K562 (cell line): ENCODE measurements around the gene NOD1. TPM values are rescaled to one million over a fixed set of nuclear protein-coding genes. Genes with fewer than 3 reads are reported as not detected.

Source experiments
- ATF1 ChIP-seq, 2 experiments: fragments of 450-650 bp in 1 of 2; IDR thresholded peaks; 2 replicates each; pipeline ENCODE4 v1.6.1; 2016; ENCODE audit warnings: missing compliant biosample characterization in 1 of 2, missing genetic modification characterization in 1 of 2
- BRF1 ChIP-seq: IDR thresholded peaks from 3 replicates; pipeline ENCODE4 v1.6.1; 2011; ENCODE audit warnings: borderline replicate concordance, mild to moderate bottlenecking; ENCODE audit not compliant: insufficient read length; ENCODE audit errors: extremely low read depth
- CEBPZ ChIP-seq: fragments of 150-350 bp; IDR thresholded peaks from 2 replicates; pipeline ENCODE4 v1.6.1; 2014; ENCODE audit warnings: low read depth, mild to moderate bottlenecking, low read length, borderline replicate concordance
- ELF2 ChIP-seq: fragments of 250-450 bp; sonication (Bioruptor Pico); IDR thresholded peaks from 2 replicates; pipeline ENCODE4 v1.5.0; 2021; ENCODE audit warnings: mild to moderate bottlenecking
- EP300 ChIP-seq: IDR thresholded peaks from 2 replicates; pipeline ENCODE4 v1.6.1; 2012; ENCODE audit warnings: low read length, improper control_type of control experiment
- ETV1 ChIP-seq: fragments of 450-650 bp; conservative IDR thresholded peaks from 2 replicates; pipeline ENCODE4 v1.6.1; 2016; ENCODE audit warnings: missing genetic modification characterization, control low read depth, low read depth, missing compliant biosample characterization
- MLX ChIP-seq, 2 experiments: fragments of 450-650 bp in 1 of 2; sonication (generic) in 1 of 2; formaldehyde crosslinking; conservative IDR thresholded peaks; 2 replicates each; pipeline versions ENCODE4 v1.4.0 to v1.8.1; 2020 to 2022; ENCODE audit warnings: mild to moderate bottlenecking in 1 of 2, missing genetic modification reagents in 1 of 2
- NCOA1 ChIP-seq: fragments of 450-650 bp; IDR thresholded peaks from 2 replicates; pipeline ENCODE4 v1.6.1; 2016; ENCODE audit warnings: low read depth
- NFXL1 ChIP-seq: fragments of 450-650 bp; formaldehyde crosslinking; IDR thresholded peaks from 2 replicates; pipeline ENCODE4 v1.4.0; 2021; ENCODE audit warnings: mild to moderate bottlenecking
- NR2F6 ChIP-seq: fragments of 450-650 bp; formaldehyde crosslinking; IDR thresholded peaks from 2 replicates; pipeline ENCODE4 v1.4.0; 2020; ENCODE audit warnings: mild to moderate bottlenecking
- NRF1 ChIP-seq, 2 experiments: fragments of 450-650 bp; IDR thresholded peaks in 1 of 2; conservative IDR thresholded peaks in 1 of 2; 2 replicates each; pipeline ENCODE4 v1.6.1; 2014; ENCODE audit warnings: mild to moderate bottlenecking in 2 of 2
- PKNOX1 ChIP-seq: fragments of 450-650 bp; IDR thresholded peaks from 2 replicates; pipeline ENCODE4 v1.6.1; 2016
- POLR2AphosphoS2 ChIP-seq: IDR thresholded peaks from 2 replicates; pipeline ENCODE4 v1.6.1; 2012; ENCODE audit warnings: low read length, improper control_type of control experiment
- SIN3A ChIP-seq, 2 experiments: fragments of 150-350 bp in 1 of 2; IDR thresholded peaks; 2 replicates each; pipeline ENCODE4 v1.6.1; 2011 to 2016; ENCODE audit warnings: borderline replicate concordance in 2 of 2, low read depth in 2 of 2, low read length in 2 of 2, mild to moderate bottlenecking in 2 of 2, moderate library complexity in 2 of 2; ENCODE audit not compliant: control insufficient read depth in 1 of 2
- ZBTB8A ChIP-seq: fragments of 450-650 bp; IDR thresholded peaks from 2 replicates; pipeline ENCODE4 v1.6.1; 2018; ENCODE audit warnings: mild to moderate bottlenecking, moderate library complexity; ENCODE audit not compliant: partially characterized antibody
- ZFP36 ChIP-seq: fragments of 150-350 bp; IDR thresholded peaks from 2 replicates; pipeline ENCODE4 v1.6.1; 2018; ENCODE audit warnings: low read length, low read depth; ENCODE audit not compliant: partially characterized antibody
- ZNF121 ChIP-seq: sonication (generic); formaldehyde crosslinking; conservative IDR thresholded peaks from 2 replicates; pipeline ENCODE4 v1.8.0; 2022; ENCODE audit warnings: missing genetic modification reagents
- ZNF224 ChIP-seq: sonication (generic); formaldehyde crosslinking; IDR thresholded peaks from 2 replicates; pipeline ENCODE4 v1.8.0; 2022; ENCODE audit warnings: mild to moderate bottlenecking, missing genetic modification reagents
- ZNF282 ChIP-seq: sonication (generic); formaldehyde crosslinking; IDR thresholded peaks from 2 replicates; pipeline ENCODE4 v1.8.1; 2023; ENCODE audit warnings: missing genetic modification reagents
- ZNF3 ChIP-seq: fragments of 250-450 bp; sonication (Bioruptor Pico); IDR thresholded peaks from 2 replicates; pipeline ENCODE4 v1.5.0; 2021; ENCODE audit warnings: mild to moderate bottlenecking, moderate library complexity
- ZNF507 ChIP-seq: conservative IDR thresholded peaks from 2 replicates; pipeline ENCODE4 v1.6.1; 2017; ENCODE audit warnings: missing genetic modification characterization, missing compliant biosample characterization
- ZNF57 ChIP-seq: fragments of 450-650 bp; formaldehyde crosslinking; IDR thresholded peaks from 2 replicates; pipeline ENCODE4 v1.4.0; 2020; ENCODE audit warnings: mild to moderate bottlenecking, moderate library complexity
- ZNF699 ChIP-seq: fragments of 250-450 bp; sonication (Bioruptor Pico); IDR thresholded peaks from 2 replicates; pipeline ENCODE4 v1.8.0; 2021; ENCODE audit warnings: mild to moderate bottlenecking, moderate library complexity; ENCODE audit not compliant: insufficient replicate concordance
- ZNF764 ChIP-seq: fragments of 250-450 bp; sonication (Bioruptor Pico); IDR thresholded peaks from 2 replicates; pipeline ENCODE4 v1.4.0; 2020; ENCODE audit warnings: low read depth, mild to moderate bottlenecking, moderate library complexity
- polyA plus RNA-seq, 8 experiments: library from polyadenylated mRNA; depleted of rRNA in 4 of 8; stranded (reverse) in 5 of 8; unstranded in 3 of 8; fragments of >200 nt; fragmentation: Nextera tagmentation in 2 of 8; fragmentation: Illumina TruSeq in 1 of 8; extraction: Ambion mirVana in 2 of 8; extraction: Trizol in 1 of 8; gene quantifications; 2 replicates each; pipeline versions ENCODE4 v1.2.1 to v1.2.3, GENCODE V29; 2011 to 2014; ENCODE audit warnings: inconsistent platforms in 1 of 8, missing spikeins in 1 of 8
- total RNA-seq, 7 experiments: library from RNA; depleted of rRNA in 6 of 7; stranded (reverse); fragments of >200 nt in 6 of 7; fragmentation: Illumina TruSeq in 2 of 7; extraction: Trizol in 2 of 7; gene quantifications; 2 replicates each; pipeline versions ENCODE4 v1.2.1 to v1.2.3, GENCODE V29; 2011 to 2021; ENCODE audit warnings: low replicate concordance in 1 of 7

The NOD1 gene
- total and polyA plus RNA-seq, 9 of the 15 experiments (the other 6 are each of a cell fraction or from before 2014, with no cell fraction given) = 0.34 to 7.1 (median 4.7) TPM

GRCh38 chr7:30504301-30505173 is 26.0 kb upstream of the NOD1 start, which contains the start of gene GGCT (continued):
- TF ChIP-seq NRF1 (conservative IDR thresholded peaks at IDR 0.05 in 1 of 2, IDR thresholded peaks at IDR 0.05 in 1 of 2) (peak; percentile 84 to 88), ZBTB8A (no peak), EP300 (peak; percentile 23), ELF2 (CRISPR knock-in tag) (no peak), ZNF121 (no peak), CEBPZ (no peak; the same call in 1 of the 2 replicates), PKNOX1 (peak; percentile 94), BRF1 (no peak), ZNF282 (CRISPR knock-in tag) (no peak), ATF1 (CRISPR knock-in tag; IDR thresholded peaks at IDR 0.05) (no peak), ATF1 (tag; IDR thresholded peaks at IDR 0.05) (peak; percentile 87), SIN3A (IDR thresholded peaks at IDR 0.05; ENCODE audit: borderline replicate concordance in 2 of 2, control insufficient read depth in 1 of 2, low read depth in 2 of 2, low read length in 2 of 2) (peak; percentile 67 to 81; a peak in 2 of 4 replicates), ZNF699 (CRISPR knock-in tag) (no peak), ZNF57 (no peak), POLR2AphosphoS2 (peak; percentile 59; the same call in 1 of the 2 replicates), NCOA1 (no peak), NFXL1 (CRISPR knock-in tag) (no peak), ZNF764 (no peak), ZFP36 (peak; percentile 14), ETV1 (tag) (no peak), ZNF224 (CRISPR knock-in tag) (no peak), ZNF507 (no peak), NR2F6 (CRISPR knock-in tag) (no peak), MLX (CRISPR knock-in tag; conservative IDR thresholded peaks at IDR 0.05) (no peak), ZNF3 (no peak)
